Measurements from ENCODE around the gene RNF223.

DNA sequence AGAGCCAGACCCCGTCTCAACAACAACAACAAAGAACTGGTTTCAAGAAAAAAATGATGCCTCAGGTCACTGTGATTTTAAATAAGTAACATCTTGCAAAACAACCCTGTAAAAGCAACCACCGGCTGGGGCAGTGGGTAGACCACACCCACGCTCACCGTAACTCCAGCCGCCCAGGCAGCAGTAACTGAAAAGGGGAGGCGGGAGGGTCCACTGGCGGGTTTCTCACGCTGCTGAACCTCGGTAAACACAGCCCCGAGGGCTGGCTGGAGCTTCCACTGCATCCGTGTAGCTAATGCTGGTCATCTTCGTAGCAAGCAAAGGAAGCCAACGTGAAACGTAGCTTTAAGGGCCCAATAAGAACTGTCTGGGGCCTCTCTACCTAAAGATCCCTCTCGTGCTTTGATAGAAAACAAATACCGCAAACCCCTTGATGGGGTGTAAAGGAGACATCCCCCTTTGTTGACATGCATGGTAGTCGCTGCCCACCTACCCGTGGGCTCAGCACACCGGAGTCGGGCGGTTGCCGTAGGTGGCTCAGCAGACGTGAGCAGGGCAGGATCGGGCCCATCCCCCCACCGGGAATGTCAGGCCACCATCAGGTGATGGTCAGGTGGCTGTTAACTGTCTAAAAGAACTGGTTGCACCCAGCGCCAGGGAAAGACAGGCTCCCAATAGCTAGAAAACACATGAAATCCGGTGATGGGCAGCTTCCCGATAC is 37.6 kb upstream of the RNF223 start:
- TF ChIP-seq, protein P1, sequence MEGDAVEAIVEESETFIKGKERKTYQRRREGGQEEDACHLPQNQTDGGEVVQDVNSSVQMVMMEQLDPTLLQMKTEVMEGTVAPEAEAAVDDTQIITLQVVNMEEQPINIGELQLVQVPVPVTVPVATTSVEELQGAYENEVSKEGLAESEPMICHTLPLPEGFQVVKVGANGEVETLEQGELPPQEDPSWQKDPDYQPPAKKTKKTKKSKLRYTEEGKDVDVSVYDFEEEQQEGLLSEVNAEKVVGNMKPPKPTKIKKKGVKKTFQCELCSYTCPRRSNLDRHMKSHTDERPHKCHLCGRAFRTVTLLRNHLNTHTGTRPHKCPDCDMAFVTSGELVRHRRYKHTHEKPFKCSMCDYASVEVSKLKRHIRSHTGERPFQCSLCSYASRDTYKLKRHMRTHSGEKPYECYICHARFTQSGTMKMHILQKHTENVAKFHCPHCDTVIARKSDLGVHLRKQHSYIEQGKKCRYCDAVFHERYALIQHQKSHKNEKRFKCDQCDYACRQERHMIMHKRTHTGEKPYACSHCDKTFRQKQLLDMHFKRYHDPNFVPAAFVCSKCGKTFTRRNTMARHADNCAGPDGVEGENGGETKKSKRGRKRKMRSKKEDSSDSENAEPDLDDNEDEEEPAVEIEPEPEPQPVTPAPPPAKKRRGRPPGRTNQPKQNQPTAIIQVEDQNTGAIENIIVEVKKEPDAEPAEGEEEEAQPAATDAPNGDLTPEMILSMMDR (IDR thresholded peaks at IDR 0.05): no peak
- TF ChIP-seq POLR2AphosphoS5 (IDR thresholded peaks at IDR 0.05; ENCODE audit: low read depth, low read length) (no peak), REST (IDR thresholded peaks at IDR 0.05; ENCODE audit: insufficient read depth in 1 of 2, low read depth in 2 of 2, low read length in 1 of 2) (no peak), SIN3A (IDR thresholded peaks at IDR 0.05; ENCODE audit: borderline replicate concordance, insufficient read depth, low read depth, low read length) (no peak), TCF7L2 (IDR thresholded peaks at IDR 0.05; ENCODE audit: low read depth, low read length) (no peak)

Data from Panc1 (cell line).